Measurements from ENCODE around the gene SCARF1. TPM values are rescaled to one million over a fixed set of nuclear protein-coding genes. Genes with fewer than 3 reads are reported as not detected.

Gene SCARF1
- total and polyA plus RNA-seq, 5 experiments from 2014 or later: 0.25 to 1.3 (median 0.63) TPM; not detected in 2

DNA sequence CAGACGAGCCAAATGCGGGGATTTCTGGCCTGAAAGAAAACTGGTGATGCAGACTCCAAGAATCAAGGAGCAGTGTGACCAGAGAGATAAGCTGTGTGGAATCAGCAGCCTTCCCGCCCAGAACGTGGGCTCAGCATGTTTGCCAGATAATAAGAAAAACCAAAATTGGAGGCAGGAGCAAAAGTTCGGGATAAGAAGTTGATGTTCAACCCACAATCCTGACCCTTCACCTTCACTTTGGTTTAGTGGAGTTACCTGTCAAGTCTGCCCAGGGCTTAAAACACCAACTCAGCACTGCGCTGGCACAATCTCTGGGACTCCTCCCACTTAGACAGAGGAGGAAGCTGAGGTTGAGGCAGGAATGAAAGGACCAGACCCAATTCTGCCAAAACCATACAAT is 20.0 kb downstream of the SCARF1 start:
- peaks cover 13 to 34% (median 24%) of the 10 kb centered on the region in 4 donors for H3K4me1 Mint-ChIP-seq
- H3K27ac Mint-ChIP-seq: no peak overlapping the region
- no peaks in the 10 kb centered on the region for H3K27me3 Mint-ChIP-seq
- POLR2A ChIA-PET: interaction anchor here (0.5 to 5.2 kb wide), 5 partner anchors 11 to 1179 kb away, joined by 3 to 45 read pairs (median 5); partner anchors contain the start of gene RILP
- DNase-seq: no peak
- H3K36me3 Mint-ChIP-seq: no peaks in the 10 kb centered on the region
- no peaks in the 10 kb centered on the region for H3K9me3 Mint-ChIP-seq
- ATAC-seq: no peak
- peak overlapping the region in 3 of 10 donors; percentile 28 to 52 (median 31) for H3K4me3 Mint-ChIP-seq

DNA sequence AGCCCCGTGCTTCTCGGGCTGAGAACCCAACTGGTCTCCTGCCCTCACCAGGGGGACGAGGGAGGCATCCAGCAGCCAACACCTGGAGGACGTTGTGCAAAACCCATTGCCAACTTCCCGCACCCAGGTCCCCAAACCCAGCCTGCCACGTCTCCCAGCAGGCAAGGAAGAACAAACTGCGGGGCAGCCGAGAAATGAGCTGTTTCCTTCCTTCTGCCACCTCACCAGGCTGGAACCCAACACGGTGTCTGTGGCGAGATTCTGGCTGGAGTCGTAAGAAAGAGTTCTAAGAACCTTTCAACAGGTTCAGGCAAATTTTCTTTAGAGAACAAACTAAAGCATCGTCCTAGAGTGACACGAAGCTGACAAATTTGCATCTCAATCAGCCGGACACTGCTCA is 20.5 kb downstream of the SCARF1 start:
- H3K4me1 Mint-ChIP-seq: peaks cover 11 to 30% (median 21%) of the 10 kb centered on the region in 4 donors
- DNase-seq: no peak
- H3K9me3 Mint-ChIP-seq: no peaks in the 10 kb centered on the region
- no peaks in the 10 kb centered on the region for H3K27me3 Mint-ChIP-seq
- ATAC-seq: no peak
- POLR2A ChIA-PET: interaction anchor here (0.5 to 0.8 kb wide), 3 partner anchors 10 to 247 kb away, joined by 3 to 5 read pairs (median 3); no protein-coding TSS in a partner anchor
- H3K4me3 Mint-ChIP-seq: no peak overlapping the region
- no peaks in the 10 kb centered on the region for H3K36me3 Mint-ChIP-seq
- no peak overlapping the region for H3K27ac Mint-ChIP-seq

DNA sequence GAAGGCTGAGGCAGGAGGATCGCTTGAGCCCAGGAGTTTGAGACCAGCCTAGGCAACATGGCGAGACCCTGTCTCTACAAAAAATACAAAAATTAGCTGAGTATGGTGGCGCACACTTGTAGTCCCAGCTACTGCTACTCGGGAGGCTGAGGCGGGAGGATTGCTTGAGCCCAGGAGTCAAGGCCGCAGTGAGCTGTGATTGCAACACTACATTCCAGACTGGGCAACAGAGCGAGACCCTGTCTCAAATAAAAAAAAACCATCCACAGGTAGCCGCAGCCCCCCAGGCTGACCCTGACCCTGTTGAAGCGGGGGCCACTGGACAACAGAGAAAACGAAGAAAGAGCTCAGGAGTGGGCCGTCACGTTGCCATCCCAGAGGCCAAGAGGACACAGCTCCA is 20.9 kb downstream of the SCARF1 start:
- POLR2A ChIA-PET: no interaction called here

DNA sequence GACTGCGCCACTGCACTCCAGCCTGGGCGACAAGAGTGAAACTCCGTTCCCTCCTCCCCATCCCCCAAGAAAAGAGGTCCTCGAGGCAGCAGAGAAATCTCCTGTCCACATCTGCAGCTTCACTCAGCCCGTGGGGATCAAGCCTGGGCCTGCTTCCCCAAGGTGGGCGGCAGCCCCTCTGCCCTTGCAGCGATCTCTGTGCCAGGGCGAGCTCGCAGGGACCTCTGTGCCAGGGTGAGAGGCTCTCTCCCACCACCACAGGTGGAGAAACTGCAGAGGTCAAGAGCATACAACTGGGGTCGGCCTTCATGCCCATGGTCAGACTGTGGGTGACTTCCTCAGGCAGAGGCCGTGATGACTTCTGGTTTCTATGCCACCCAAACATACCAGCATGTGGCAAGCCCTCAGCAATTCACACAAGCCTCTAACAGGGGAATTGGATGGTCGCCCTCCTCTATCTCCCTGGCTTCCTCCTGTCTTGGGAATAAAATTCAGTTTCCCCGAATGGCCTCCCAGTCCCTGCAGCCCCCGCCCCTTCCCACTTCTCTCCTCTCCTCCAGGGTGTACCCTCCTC is 22.4 kb downstream of the SCARF1 start:
- ATAC-seq (no peak), DNase-seq (no peak)
- Mint-ChIP-seq H3K36me3 (no peaks in the 10 kb centered on the region), H3K9me3 (no peaks in the 10 kb centered on the region), H3K27ac (no peak overlapping the region), H3K4me1 (peaks cover 6 to 24% (median 12%) of the 10 kb centered on the region in 4 donors), H3K27me3 (no peaks in the 10 kb centered on the region), H3K4me3 (no peak overlapping the region)
- POLR2A ChIA-PET: interaction anchor here (0.8 to 0.9 kb wide), 2 partner anchors 12 kb away, joined by 3 read pairs; no protein-coding TSS in a partner anchor

More for the DNA sequence above, 20.9 kb downstream of the SCARF1 start:
- Mint-ChIP-seq H3K36me3 (no peaks in the 10 kb centered on the region), H3K27me3 (no peaks in the 10 kb centered on the region), H3K4me1 (peaks cover 10 to 26% (median 18%) of the 10 kb centered on the region in 4 donors), H3K27ac (no peak overlapping the region), H3K9me3 (no peaks in the 10 kb centered on the region), H3K4me3 (no peak overlapping the region)
- ATAC-seq (no peak), DNase-seq (no peak)

DNA sequence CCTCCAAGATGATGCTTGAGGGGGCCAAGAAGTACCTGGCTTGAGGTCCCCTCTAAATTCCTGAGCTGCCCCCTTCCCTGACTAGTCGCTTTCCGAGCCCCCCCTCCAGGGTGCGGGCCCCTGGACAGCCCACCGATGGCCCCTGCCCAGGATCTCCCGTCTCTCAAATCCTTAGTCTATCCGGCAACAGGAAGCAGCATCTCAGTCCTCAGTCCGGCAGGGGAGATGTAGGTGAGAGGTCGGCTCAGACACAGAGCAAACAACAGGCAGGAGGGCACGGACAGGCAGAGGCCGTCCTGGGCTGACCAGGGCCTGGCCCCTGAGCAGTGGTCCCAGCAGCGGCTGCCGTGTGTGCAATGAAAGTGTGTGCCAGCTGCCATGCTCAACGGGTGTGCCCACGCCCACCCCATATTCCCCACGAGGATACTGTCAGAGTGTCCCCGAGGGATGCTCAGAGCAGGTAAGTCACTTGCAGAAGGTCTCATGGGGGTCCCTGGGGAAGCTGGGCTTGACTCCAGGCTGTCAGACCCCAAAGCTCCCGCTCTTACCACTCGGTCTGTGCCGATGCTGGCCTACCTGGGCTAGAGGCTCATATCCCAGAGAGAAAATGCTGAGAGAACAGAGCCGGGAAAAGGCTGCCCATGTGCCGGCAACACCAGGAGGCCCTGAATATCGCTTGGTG is 24.1 kb downstream of the SCARF1 start:
- Mint-ChIP-seq H3K4me1 (peaks cover 0 to 14% (median 4%) of the 10 kb centered on the region in 4 donors), H3K4me3 (no peak overlapping the region), H3K36me3 (no peaks in the 10 kb centered on the region), H3K9me3 (no peaks in the 10 kb centered on the region), H3K27ac (no peak overlapping the region), H3K27me3 (no peaks in the 10 kb centered on the region)
- ATAC-seq: no peak
- POLR2A ChIA-PET: interaction anchor here (0.5 to 0.6 kb wide), 2 partner anchors 48 to 121 kb away, joined by 3 to 4 read pairs; no protein-coding TSS in a partner anchor
- no peak for DNase-seq

DNA sequence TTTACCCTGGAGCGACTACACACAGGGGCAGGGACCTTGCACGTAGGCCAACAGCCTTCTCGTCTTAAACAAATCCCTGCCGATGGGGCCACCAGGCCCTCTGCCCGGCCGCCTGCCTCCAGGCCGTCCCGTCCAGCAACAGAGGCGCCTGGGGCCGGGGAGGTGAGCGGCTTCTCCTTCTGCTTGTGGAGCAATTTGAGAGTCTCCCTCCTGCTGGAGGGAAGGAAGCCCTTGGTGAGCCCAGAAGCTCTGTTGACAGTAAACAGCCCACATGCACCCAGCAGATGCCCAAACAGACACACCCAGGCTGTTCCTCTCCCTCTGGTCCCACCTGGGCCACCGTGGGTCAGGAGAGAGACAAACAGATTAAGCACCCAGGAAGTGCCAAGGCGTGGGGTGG is 25.0 kb downstream of the SCARF1 start:
- Mint-ChIP-seq H3K27me3 (no peaks in the 10 kb centered on the region), H3K4me3 (no peak overlapping the region), H3K4me1 (peaks cover 0 to 4% (median 2%) of the 10 kb centered on the region in 4 donors), H3K9me3 (no peaks in the 10 kb centered on the region), H3K36me3 (no peaks in the 10 kb centered on the region), H3K27ac (no peak overlapping the region)
- ATAC-seq: no peak
- DNase-seq: no peak
- POLR2A ChIA-PET: no interaction called here

DNA sequence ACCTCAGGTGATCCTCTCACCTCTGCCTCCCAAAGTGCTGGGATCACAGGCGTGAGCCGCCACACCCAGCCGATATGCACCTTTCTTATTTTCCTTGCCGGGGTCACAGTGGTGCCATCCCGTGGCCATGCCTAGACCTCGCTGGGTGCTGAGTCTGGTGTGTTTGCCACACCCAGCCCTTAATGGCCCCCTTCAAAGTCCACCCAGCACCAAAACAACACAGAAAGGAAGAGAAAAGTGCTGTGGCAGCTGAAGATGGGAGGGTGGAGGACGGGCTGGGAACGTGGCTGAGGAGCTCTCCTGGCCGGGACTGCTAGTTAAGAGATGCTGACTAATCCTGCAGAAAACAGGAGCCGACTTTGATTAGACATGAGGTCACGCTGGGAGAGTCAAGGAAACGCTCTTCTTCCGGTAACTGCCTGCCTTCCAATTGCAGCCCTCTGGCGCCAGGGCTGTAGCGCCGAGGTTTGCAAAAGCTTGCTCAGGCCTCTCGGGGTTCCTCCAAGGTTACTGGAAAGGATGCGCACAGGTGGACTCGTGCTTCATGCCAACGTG is 27.8 kb downstream of the SCARF1 start:
- no peaks in the 10 kb centered on the region for H3K9me3 Mint-ChIP-seq
- DNase-seq (no peak), ATAC-seq (no peak)
- peak overlapping the region in 1 of 10 donors; percentile 38 for H3K27ac Mint-ChIP-seq
- H3K4me1 Mint-ChIP-seq: peaks cover 0 to 4% (median under 1%) of the 10 kb centered on the region in 4 donors
- H3K4me3 Mint-ChIP-seq: no peak overlapping the region
- H3K27me3 Mint-ChIP-seq: no peaks in the 10 kb centered on the region
- no peaks in the 10 kb centered on the region for H3K36me3 Mint-ChIP-seq
- POLR2A ChIA-PET: interaction anchor here (0.6 to 2.1 kb wide), 3 partner anchors 10 to 101 kb away, joined by 3 to 6 read pairs (median 4); partner anchors contain the start of genes INPP5K and SLC43A2

DNA sequence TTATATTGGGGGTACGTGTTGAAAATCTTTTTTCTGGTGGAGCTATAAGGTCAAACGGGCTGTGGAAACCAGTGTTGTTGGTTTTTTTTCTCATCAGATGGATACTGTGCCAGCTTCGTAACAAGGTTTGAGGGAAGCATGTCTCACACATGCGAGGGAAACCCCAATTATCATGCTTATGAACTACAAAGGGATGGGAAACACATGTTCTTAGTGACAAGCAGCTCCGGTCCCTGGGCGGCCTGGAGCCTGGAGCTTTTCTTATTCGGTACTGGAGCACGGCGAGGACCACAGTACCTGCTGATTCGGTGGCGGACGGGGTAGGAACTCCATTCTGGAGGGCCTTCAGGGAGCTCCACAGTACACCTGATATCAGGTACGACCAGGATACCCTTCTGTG is 29.4 kb downstream of the SCARF1 start:
- no peak for ATAC-seq

DNA sequence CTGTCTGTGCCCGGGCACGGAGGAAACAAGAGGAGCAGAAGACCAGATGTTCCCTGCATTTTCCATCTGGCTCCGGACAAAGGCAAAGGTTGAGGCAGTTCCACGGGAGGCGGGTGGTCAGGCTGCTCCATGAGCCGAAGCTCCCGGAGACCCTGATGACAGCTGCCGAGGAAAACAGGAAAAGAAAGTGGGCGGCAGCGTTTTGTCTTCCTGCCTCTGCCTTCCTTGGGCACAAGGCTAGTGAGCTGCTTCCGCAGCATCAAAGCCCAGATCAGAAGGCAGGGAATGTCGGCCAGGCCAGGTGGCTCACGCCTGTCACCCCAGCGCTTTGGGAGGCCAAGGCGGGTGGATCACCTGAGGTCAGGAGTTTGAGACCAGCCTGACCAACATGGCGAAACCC is 33.1 kb downstream of the SCARF1 start:
- no peak for ATAC-seq
- Mint-ChIP-seq H3K27me3 (no peaks in the 10 kb centered on the region), H3K27ac (peak overlapping the region in 1 of 10 donors; percentile 33), H3K4me3 (no peak overlapping the region), H3K36me3 (no peaks in the 10 kb centered on the region), H3K9me3 (no peaks in the 10 kb centered on the region), H3K4me1 (peaks cover 0 to 4% (median 0%) of the 10 kb centered on the region in 4 donors)
- POLR2A ChIA-PET: no interaction called here
- DNase-seq: no peak

More for the DNA sequence above, 29.4 kb downstream of the SCARF1 start:
- POLR2A ChIA-PET: interaction anchor here (0.7 to 2.1 kb wide), 3 partner anchors 12 to 17 kb away, joined by 3 to 6 read pairs (median 4); partner anchors contain the start of gene SLC43A2
- Mint-ChIP-seq H3K36me3 (no peaks in the 10 kb centered on the region), H3K4me1 (peaks cover 0 to 4% (median under 1%) of the 10 kb centered on the region in 4 donors), H3K27me3 (no peaks in the 10 kb centered on the region), H3K27ac (peak overlapping the region in 1 of 10 donors; percentile 50), H3K4me3 (no peak overlapping the region), H3K9me3 (no peaks in the 10 kb centered on the region)
- DNase-seq: no peak

DNA sequence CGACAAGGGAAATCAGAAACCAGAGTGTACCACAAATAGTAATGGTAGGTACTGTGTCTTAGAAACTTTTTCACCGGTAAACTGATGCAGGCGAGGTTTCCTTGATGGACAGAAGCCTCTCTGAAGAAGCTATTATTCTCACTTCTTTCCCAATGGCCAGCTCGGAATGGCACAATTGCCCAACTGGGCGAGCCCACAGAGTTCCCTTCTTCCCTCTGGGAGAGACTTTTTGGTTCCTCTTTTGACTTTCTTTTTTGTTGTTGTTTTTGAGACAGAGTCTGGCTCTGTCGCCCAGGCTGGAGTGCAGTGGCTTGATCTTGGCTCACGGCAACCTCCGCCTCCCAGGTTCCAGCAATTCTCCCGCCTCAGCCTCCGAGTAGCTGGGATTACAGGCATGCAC is 33.8 kb downstream of the SCARF1 start:
- H3K4me3 Mint-ChIP-seq: no peak overlapping the region
- POLR2A ChIA-PET: no interaction called here
- H3K4me1 Mint-ChIP-seq: peaks cover 0 to 9% (median 0%) of the 10 kb centered on the region in 4 donors
- H3K27ac Mint-ChIP-seq: no peak overlapping the region
- H3K36me3 Mint-ChIP-seq: no peaks in the 10 kb centered on the region
- DNase-seq: no peak
- H3K9me3 Mint-ChIP-seq: no peaks in the 10 kb centered on the region
- H3K27me3 Mint-ChIP-seq: no peaks in the 10 kb centered on the region
- ATAC-seq: no peak

DNA sequence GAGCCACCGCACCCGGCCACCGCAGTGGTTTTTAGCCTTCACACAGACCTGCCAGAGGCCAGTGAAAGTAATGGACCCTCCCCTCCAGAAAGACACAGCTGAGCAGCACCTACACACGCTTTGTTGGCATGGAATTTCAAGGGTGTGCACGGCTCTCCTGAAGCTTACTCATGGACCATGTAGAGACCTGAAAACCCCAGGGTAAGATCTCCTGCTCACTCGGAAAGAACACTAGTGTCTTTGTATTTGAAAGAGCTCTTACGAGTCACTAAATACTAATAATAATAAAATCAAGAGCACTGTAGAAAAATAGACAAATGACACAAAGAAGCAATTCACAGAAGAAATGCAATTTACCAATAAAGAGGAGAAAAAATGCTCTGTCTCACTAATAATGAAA is 36.9 kb downstream of the SCARF1 start:
- no peaks in the 10 kb centered on the region for H3K36me3 Mint-ChIP-seq
- no peak overlapping the region for H3K27ac Mint-ChIP-seq
- no peak overlapping the region for H3K4me3 Mint-ChIP-seq
- POLR2A ChIA-PET: interaction anchor here (1.7 kb wide), 1 partner anchor 20 kb away, joined by 5 read pairs; the partner anchor contains the start of gene SLC43A2
- no peak for DNase-seq
- H3K4me1 Mint-ChIP-seq: peaks cover 0 to 7% (median 5%) of the 10 kb centered on the region in 4 donors
- peaks cover 0 to 4% (median 0%) of the 10 kb centered on the region in 5 donors for H3K27me3 Mint-ChIP-seq
- no peaks in the 10 kb centered on the region for H3K9me3 Mint-ChIP-seq
- no peak for ATAC-seq

DNA sequence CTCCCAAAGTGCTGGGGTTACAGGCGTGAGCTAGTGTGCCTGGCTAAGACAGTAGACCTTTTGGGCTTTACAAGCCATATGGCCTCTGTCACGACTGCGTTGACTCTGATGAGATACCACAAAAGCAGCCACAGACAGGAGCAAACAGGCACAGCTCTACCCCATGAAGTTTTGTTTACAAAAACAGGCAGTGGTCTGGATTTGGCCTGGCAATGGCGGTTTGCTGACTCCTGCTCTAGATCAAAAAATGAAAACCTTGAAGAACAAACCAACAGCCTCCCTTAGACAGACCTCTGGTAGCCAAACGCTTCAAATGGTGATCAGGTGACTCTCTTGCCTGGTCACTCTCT is 37.6 kb downstream of the SCARF1 start:
- Mint-ChIP-seq H3K27me3 (peaks cover 0 to 4% (median 0%) of the 10 kb centered on the region in 5 donors), H3K9me3 (no peaks in the 10 kb centered on the region), H3K36me3 (no peaks in the 10 kb centered on the region), H3K4me1 (peaks cover 0 to 7% (median 5%) of the 10 kb centered on the region in 4 donors), H3K27ac (peak overlapping the region in 1 of 10 donors; percentile 29), H3K4me3 (peak overlapping the region in 1 of 10 donors; percentile 19)
- POLR2A ChIA-PET: interaction anchor here (0.7 to 1.7 kb wide), 2 partner anchors 21 to 31 kb away, joined by 4 to 5 read pairs; partner anchors contain the start of gene SLC43A2
- ATAC-seq (no peak), DNase-seq (no peak)
